ENCODE data around the gene IL36B.

Gene IL36B

DNA sequence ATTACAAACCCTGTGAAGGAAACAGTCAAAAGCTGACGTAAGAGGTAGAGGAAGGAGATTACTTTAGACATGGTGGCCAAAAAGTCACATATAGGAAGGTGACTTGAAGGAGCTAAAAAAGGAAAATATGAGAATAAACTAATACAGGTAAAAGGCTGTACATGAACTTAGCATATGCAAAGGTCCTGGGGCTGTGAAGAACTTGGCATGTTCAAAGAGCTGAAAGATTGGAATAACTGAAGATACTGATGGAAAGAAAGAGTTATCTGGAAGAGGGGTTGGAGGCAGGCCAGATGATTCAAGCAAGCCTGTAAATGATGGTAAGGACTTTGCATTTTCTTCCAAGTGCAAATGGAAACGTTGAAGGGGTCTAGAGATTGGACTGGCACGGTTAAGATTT lies 34.2 kb downstream of the IL36B start:
- no peak overlapping the region for H3K27ac ChIP-seq
- no peak for TF ChIP-seq ZFX (IDR thresholded peaks at IDR 0.05; ENCODE audit: borderline replicate concordance)
- TF ChIP-seq, protein P1, sequence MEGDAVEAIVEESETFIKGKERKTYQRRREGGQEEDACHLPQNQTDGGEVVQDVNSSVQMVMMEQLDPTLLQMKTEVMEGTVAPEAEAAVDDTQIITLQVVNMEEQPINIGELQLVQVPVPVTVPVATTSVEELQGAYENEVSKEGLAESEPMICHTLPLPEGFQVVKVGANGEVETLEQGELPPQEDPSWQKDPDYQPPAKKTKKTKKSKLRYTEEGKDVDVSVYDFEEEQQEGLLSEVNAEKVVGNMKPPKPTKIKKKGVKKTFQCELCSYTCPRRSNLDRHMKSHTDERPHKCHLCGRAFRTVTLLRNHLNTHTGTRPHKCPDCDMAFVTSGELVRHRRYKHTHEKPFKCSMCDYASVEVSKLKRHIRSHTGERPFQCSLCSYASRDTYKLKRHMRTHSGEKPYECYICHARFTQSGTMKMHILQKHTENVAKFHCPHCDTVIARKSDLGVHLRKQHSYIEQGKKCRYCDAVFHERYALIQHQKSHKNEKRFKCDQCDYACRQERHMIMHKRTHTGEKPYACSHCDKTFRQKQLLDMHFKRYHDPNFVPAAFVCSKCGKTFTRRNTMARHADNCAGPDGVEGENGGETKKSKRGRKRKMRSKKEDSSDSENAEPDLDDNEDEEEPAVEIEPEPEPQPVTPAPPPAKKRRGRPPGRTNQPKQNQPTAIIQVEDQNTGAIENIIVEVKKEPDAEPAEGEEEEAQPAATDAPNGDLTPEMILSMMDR (IDR thresholded peaks at IDR 0.05): no peak

DNA sequence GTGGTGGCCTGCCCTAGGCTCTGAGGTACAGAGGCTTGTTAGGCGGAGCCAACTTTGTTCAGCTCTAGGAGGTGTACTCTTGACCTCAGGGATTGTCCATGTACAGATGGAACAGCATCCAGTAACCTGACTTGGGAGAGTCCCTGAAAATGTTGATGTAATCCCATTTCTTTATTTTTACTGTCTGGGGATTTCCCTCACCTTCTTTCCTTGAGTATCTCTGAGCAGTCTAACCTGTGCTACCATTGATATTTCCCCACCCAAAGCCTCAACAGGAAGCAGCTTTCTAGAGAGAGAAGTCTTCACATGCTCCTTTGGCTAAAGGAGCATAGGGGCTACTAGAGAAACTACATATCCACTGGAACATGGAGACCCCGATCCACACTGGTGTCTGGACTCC lies 37.0 kb downstream of the IL36B start:
- TF ChIP-seq, protein P1 (IDR thresholded peaks at IDR 0.05): no peak
- TF ChIP-seq ZFX (IDR thresholded peaks at IDR 0.05; ENCODE audit: borderline replicate concordance): no peak
- H3K27ac ChIP-seq: no peak overlapping the region

DNA sequence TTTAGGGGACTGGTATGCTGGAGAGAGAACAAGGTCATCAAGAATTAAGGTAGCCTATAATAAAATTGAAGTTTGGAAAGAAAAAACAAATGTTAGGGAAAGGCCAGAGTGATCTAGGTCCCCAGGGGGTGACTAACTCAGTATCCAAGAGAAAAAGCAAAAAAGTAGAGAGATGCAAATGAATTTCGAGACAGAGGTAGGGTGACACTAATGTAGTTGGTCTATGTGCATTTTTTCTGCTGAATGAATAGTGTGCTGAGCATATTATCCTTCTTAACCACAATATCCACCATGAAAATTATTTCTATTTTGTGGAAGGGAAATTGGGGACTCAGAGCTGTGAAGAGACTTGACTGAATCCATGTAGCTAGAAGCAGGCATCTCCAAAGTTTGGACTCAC lies 37.6 kb downstream of the IL36B start:
- H3K27ac ChIP-seq: no peak overlapping the region
- TF ChIP-seq, protein P1 (IDR thresholded peaks at IDR 0.05): no peak
- no peak for TF ChIP-seq ZFX (IDR thresholded peaks at IDR 0.05; ENCODE audit: borderline replicate concordance)

DNA sequence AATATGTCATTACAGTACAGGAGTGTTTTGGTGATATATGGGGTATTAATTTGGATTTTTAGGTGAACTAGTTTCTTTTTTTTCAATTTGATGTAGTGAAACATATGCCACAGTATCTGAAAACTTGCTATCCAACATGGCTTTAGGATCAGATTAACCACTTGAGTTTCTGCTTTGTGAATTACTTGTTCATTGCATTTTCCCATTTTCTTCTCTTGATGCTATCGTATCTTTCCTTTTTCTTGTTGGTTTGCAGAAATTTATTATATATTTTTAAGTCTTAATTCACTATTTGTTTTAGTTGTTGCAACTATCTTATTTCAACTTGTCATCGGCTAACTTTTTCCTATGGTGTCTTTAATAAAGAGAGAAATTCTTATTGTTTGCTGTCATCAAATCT lies 38.6 kb downstream of the IL36B start:
- no peak overlapping the region for H3K27ac ChIP-seq
- TF ChIP-seq, protein P1 (IDR thresholded peaks at IDR 0.05): no peak
- no peak for TF ChIP-seq ZFX (IDR thresholded peaks at IDR 0.05; ENCODE audit: borderline replicate concordance)

DNA sequence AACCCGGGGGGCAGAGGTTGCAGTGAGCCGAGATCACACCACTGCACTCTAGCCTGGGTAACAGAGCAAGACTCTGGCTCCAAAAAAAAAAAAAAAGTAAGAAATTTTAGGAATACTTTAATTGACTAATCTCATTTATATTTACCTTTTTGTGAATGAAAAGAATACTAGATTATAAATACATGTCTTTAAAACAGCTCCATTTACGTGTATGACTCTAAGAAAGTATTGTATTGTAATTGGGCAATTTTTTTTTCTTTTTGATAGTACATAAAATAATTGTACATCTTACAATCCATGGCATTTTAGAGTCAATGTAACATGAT lies 39.4 kb downstream of the IL36B start:
- TF ChIP-seq, protein P1 (IDR thresholded peaks at IDR 0.05): no peak
- no peak for TF ChIP-seq ZFX (IDR thresholded peaks at IDR 0.05; ENCODE audit: borderline replicate concordance)
- H3K27ac ChIP-seq: no peak overlapping the region

DNA sequence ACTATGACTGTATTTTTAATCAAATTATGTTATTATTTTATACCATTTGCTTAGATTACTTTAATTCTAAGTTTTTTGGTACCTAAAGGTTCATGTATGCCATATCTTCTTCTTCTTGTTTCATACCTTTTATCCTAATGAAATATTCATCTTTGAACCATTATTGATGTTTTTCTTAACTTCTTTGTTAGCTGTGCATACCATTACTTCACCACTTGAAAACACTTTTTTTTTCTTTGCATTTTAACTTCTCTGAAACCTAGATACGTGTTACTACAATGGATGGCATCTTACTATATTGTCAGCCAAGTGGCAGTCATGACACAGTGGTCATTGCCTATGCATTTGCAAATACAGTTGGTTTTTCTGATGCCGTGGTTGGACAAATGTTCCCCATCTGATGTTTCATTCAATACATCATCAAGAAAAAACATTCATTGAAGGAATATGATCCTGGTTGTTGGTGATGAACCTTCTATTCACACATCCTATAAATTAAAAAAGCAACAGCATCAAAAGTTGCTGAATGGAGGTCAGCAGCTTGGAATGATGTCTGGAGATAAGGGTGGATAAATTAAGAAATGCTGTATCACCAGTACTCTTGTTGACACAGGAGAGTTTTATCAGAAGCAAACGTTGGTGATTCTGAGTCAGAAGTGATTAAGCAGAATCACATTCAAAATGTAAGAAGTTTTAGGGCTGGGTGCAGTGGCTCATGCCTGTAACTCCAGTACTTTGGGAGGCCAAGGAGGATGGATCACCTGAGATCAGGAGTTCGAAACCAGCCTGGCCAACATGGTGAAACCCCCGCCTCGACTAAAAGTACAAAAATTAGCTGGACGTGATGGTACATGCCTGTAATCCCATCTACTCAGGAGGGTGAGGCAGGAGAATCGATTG lies 40.0 kb downstream of the IL36B start:
- no peak for TF ChIP-seq ZFX (IDR thresholded peaks at IDR 0.05; ENCODE audit: borderline replicate concordance)
- H3K27ac ChIP-seq: no peak overlapping the region

DNA sequence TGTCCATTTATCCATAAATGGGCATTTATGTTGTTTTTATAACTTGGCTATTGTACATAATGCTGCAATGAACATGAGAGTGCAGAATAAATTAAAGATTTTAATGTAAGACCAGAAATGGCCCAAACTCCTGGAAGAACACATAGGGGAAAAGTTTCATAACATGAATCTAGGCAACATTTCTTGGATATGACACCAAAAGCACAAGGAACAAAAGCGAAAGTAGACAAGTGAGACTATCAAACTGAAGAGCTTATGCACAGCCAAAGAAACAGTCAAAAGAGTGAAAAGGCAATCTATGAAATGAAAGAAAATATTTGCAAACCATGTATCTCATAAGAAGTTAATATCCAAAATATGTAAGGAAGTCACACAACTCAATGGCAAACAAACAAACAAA lies 41.6 kb downstream of the IL36B start:
- no peak for TF ChIP-seq ZFX (IDR thresholded peaks at IDR 0.05; ENCODE audit: borderline replicate concordance)
- TF ChIP-seq, protein P1 (IDR thresholded peaks at IDR 0.05): no peak
- H3K27ac ChIP-seq: no peak overlapping the region

All from 22Rv1 (cell line).